COLO829 (cell line): ENCODE data around the gene DNER.

Source experiments
- DNase-seq: peaks from one replicate; pipeline ENCODE4 v3.0.0; 2012; ENCODE audit warnings: low spot score

The DNER gene

GRCh38 chr2:229666811-229667210 is 47.5 kb downstream of the DNER start:
- DNase-seq: no peak

- DNase-seq: no peak
Measured at GRCh38 chr2:229665158-229665557, 49.2 kb downstream of the DNER start.

GRCh38 chr2:229661478-229661877 is 52.9 kb downstream of the DNER start:
- no peak for DNase-seq

- no peak for DNase-seq
Measured at GRCh38 chr2:229660951-229661350, 53.4 kb downstream of the DNER start.

GRCh38 chr2:229660391-229660790 is 54.0 kb downstream of the DNER start:
- no peak for DNase-seq

GRCh38 chr2:229658004-229658403 is 56.4 kb downstream of the DNER start:
- no peak for DNase-seq

GRCh38 chr2:229654437-229654836 is 59.9 kb downstream of the DNER start:
- DNase-seq: no peak

- DNase-seq: no peak
Measured at GRCh38 chr2:229653531-229653930, 60.8 kb downstream of the DNER start.

- no peak for DNase-seq
Measured at GRCh38 chr2:229652796-229653195, 61.6 kb downstream of the DNER start.

GRCh38 chr2:229650901-229651300 is 63.5 kb downstream of the DNER start:
- no peak for DNase-seq

GRCh38 chr2:229650059-229650458 is 64.3 kb downstream of the DNER start:
- no peak for DNase-seq

- DNase-seq: no peak
Measured at GRCh38 chr2:229646186-229646723, 68.1 kb downstream of the DNER start.

- DNase-seq: no peak
Measured at GRCh38 chr2:229642371-229642770, 72.0 kb downstream of the DNER start.

- no peak for DNase-seq
Measured at GRCh38 chr2:229641676-229642075, 72.7 kb downstream of the DNER start.

GRCh38 chr2:229640636-229641035 is 73.7 kb downstream of the DNER start:
- DNase-seq: no peak

GRCh38 chr2:229636571-229636970 is 77.8 kb downstream of the DNER start:
- no peak for DNase-seq

GRCh38 chr2:229635371-229635680 is 79.0 kb downstream of the DNER start:
- DNase-seq: no peak

GRCh38 chr2:229634601-229635370 is 79.6 kb downstream of the DNER start:
- DNase-seq: no peak

GRCh38 chr2:229633556-229633955 is 80.8 kb downstream of the DNER start:
- DNase-seq: no peak

GRCh38 chr2:229629039-229629438 is 85.3 kb downstream of the DNER start:
- no peak for DNase-seq

GRCh38 chr2:229627728-229628127 is 86.6 kb downstream of the DNER start:
- no peak for DNase-seq

- no peak for DNase-seq
Measured at GRCh38 chr2:229622495-229623355, 91.6 kb downstream of the DNER start.

GRCh38 chr2:229620759-229621158 is 93.6 kb downstream of the DNER start:
- no peak for DNase-seq
